Measurements from ENCODE around the gene SIX5.
"Not testable (repeated sequence)": the region's sequence is repeated elsewhere in the genome, so short reads cannot be mapped to it uniquely, and the experiment has no call there.

SIX5 gene

DNA sequence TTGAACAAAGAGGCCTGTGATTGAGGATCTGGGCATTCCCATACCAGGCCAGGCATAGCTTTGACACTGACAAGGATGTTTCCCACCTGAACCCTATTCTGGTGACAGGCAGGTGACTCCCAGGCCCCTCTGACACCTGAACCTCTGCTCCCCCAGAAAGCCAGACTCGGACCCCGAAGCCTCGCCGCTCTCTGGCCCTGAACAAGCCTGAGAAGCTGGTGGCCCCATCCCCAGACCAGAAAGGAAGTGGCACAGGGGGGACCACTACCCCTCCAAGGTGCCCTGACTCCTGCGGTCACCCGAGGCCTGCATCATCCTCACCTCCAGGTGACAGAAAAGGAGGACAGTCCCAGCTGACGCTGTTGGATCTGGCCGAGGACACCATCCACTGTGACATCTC lies 14.7 kb downstream of the SIX5 start:
- no peak for DNase-seq (ENCODE audit: low read depth)

DNA sequence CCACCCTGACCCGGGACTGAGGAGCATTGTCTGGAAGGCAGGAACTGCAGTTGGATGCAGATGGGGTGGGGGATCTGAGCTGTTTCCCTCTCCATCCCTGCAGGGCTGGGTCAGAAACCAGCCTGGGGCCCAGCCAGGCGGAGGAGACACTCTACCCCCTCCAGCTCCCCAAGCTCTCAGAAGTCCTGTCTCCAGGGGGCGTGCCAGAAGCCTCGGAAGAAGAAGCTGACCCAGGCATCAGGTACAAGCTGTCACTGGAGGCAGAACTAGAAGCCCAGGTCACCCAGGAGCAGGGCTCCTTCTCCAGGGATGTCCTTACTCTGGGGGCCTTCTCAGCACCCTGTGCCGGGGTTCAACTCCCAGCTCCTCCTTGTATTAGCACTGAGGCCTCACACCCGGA lies 15.5 kb downstream of the SIX5 start:
- DNase-seq (ENCODE audit: low read depth) = no peak

DNA sequence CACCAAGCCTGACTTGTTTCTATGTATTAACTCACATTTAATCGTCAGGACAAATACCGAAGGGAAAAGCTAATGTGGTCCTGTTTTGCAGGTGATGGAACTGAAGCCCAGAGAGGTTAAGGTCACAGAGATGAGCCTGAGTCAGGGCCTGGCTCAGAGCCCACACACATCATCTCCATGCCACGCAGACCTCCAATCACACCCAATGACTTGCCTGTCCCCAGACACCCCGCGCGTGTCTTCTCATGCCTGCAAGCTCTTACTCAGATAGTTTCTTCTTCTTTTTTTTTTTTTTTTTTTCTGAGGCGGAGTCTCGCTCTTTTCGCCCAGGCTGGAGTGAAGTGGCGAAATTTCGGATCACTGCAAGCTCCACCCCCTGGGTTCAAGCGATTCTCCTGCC lies 16.4 kb downstream of the SIX5 start:
- DNase-seq (ENCODE audit: low read depth) = no peak

DNA sequence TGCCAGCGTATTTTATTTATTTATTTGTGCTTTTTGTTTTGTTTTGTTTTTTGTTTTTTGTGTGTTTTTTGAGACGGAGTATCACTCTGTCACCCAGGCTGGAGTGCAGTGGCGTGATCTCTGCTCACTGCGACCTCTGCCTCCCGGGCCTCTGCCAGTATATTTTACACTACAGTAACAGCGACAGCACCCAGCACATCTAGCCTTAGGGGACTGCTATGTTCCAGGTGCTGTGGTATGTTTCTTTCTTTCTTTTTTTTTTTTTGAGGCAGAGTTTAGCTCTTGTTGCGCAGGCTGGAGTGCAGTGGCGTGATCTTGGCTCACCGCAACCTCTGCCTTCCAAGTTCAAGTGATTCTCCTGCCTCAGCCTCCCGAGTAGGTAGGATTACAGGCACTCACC lies 17.6 kb downstream of the SIX5 start:
- not testable (repeated sequence) for DNase-seq (ENCODE audit: low read depth)

DNA sequence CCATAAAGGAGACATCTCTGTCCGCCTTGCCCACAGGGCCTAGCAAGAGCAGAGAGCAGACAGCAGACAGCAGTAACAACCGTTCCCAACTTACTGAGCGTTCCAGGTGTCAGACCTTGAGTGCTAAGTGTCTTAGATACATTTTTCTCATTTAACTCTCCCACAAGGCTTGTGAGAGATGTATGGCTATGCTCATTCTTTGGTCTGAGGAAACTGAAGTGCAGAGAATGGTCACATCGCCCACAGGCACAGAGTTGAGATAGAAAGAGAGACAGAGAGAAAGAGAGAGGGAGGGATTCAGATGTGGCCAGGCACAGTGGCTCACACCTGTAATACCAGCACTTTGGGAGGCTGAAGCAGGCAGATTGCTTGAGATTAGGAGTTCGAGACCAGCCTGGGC lies 21.5 kb downstream of the SIX5 start:
- no peak for DNase-seq (ENCODE audit: low read depth)

DNA sequence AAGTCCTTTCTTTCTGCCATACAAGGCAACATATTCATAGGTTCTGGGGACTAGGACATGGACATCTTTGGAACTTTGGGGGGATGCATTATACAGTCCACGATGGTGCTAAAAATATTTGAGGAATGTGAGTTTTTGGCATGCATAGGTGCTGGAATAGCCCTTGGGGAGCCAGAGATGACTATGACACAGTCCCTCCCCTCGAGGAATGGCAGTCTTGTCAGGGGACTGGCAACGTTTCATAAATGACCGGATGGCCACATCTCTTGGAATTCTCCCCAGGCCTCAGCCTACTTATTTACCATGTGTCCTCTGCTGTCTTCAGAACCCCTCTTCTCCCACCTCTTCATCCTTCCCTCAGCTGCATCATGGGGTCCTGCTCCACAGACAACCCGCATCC lies 22.2 kb downstream of the SIX5 start:
- DNase-seq (ENCODE audit: low read depth) = no peak

DNA sequence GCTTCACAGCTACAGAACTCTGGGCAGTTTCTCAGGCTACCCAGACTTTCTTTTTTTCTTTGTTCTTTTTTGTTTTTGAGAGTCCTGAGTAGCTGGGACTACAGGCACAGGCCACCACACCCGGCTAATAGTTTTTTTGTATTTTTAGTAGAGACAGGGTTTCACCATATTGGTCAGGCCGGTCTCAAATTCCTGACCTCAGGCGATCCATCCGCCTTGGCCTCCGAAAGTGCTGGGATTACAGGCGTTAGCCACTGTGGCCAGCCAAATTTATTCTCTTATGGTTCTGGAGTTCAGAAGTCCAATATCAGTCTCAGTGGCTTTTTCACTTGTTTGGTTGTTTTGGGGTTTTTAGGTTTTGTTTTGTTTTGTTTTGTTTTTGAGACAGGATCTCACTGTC lies 23.4 kb downstream of the SIX5 start:
- DNase-seq (ENCODE audit: low read depth) = no peak

DNA sequence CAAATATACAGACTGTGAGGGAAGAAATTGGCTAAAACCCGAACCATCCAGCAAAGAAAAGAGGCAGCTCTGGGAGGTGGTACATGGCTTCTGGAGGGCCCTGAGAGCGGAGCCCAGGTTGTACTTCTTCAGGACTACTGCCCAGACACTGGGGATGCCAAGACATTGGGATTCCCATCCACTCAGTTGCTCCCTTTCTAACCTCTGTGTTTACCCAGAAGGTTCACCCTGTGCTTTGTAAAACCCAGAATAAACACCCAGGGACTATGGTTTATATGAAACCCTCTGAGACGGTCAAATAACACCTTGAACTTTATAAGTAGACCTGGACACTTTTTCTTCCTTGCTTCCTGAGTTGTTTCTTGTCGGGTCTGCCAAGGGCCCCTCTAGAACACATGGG lies 26.1 kb downstream of the SIX5 start:
- DNase-seq (ENCODE audit: low read depth) = no peak

DNA sequence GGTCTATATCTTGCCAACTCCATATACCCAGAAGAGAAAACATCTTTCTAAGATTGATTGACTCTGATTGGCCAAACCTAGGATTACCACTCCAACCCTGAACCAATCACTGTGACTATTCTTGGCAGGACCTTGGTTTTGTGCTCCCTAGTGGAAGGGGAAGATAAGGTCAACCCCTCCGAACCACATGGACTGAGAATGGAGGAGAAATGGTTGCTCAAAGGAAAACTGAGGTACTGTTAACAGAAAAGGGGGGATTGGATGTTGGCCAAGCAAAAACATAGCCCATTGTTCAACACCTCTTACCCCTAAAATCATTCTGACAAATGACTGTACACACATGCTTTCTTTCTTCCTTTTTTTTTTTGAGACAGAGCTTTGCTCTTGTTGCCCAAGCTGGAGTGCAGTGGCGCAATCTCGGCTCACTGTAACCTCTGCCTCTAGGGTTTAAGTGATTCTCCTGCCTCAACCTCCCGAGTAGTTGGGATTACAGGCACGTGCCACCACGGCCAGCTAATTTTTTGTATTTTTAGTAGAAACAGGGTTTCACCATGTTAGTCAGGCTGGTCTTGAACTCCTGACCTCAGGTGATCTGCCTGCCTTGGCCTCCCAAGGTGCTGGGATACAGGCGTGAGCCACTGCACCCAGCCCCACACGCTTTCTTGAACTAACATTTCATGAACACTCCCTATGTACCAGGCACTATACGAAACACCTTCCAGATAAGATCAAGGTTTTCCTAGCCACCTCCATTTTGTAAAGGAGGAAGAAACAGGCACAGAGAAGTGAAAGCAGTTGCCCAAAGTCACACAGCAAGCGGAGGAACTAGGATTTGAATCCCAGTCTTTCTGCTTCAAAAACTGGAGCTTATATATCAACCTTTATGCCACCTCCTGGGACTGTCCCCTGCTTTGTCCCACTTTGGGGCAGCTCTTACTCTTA lies 29.3 kb downstream of the SIX5 start:
- no peak for DNase-seq (ENCODE audit: low read depth)

DNA sequence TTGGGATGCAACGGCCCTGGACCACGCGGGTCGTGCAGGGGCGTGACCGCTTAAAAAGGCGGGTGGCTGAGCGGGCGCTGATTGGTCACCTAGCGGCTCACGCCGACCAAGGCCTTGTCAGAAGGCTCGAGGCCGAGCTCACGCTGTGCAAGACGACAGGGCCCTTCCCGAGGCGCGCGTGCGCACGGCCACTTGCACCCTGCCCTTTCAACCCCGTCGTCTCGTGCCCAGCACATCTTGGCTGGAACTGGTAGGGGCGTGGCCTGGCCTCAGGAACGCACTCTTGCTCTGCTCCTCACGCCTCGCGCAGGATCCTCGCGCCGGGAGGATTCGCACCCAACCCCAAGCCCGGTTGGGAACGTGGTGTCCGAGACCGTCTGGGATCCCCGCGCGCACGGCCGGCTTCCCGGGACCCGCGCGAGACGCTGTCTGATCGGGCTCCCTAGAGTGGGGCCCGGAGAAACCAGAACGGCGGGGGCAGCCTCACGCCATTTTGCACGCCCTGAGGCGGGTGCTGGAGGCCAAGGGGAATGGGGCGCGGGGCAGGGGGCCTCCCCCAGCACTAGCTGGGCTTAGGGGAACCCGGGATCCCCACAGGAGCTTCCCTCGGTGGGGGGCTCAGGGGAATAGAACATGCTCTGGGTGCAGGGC lies 35.8 kb downstream of the SIX5 start, which contains the start of gene MEIOSIN:
MEIOSIN (plus strand) TSS at position 280 of the 651 bp plus-strand sequence. CDS start 1,938 bp downstream, outside the sequence.
- DNase-seq (ENCODE audit: low read depth) = no peak

DNA sequence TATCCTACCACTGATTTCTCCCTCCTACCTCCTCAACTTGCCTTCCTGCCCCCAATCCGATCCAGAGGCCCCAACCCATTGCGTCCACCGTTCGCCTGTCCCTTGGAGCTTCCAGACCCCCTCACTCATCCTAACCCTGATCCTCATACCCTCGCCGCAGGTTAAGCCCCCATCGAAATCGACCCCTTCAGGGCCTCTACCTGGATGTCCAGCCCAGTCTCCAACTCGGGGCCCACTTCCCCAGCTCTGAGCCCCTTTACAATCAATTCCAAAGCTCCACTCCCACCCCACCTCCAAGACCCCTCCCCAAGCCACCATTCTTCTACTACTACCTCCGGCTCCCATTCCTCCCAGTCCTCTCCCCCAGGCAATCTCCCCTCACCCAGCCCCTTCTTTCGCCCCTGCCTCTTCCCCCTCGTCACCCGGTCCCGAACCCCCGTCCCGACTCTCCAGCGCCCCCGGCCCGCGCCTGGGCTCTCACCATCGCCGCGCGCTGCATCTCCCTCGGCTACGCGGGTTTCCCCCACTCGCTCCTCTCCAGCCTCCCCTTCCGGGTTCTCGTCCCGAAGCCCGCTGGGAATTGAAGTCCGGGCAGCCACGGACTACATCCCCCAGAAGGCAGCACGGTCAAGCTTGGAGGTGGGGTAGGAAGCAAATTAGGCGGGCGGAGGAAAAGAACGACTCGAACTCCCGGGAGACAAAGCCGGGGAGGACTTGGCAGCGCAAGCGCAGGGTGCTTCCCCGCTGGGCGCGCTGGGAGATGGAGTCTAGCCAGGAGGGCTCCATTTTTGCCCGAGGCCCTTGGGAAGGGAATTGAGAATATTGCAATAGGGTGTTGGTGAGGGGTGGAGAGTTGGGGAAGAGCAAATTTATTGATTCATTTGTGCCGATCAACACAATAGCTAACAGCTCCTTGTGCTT lies 38.4 kb downstream of the SIX5 start, which contains the start of gene FBXO46:
FBXO46 (minus strand) TSS at position 529 of the 921 bp plus-strand sequence. CDS start 17,401 bp downstream, outside the sequence.
- peak; percentile 93 for DNase-seq (ENCODE audit: low read depth)

DNA sequence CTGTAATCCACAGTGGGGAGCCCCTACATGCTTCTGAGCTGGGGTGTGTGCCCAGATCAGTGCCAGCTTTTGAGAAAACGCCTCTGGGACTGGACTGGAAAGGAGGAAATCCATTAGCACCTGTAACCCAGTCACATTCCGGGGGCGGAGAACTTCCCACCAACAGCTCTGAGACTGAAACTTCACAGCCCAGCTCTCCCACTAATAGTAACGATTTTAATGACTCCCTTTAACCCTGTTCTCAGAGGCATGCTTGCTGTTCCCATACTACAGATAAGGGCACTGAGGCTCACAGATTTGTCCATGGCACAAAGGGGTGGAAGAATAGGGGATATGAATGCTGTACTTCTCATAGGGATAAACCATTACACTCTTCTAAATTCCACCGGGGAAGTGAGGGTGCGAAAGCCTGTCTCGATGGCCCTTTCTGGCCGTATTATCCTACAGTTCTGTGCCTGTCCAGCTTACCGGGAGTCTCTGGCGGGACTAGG lies 39.2 kb downstream of the SIX5 start:
- DNase-seq (ENCODE audit: low read depth) = no peak

DNA sequence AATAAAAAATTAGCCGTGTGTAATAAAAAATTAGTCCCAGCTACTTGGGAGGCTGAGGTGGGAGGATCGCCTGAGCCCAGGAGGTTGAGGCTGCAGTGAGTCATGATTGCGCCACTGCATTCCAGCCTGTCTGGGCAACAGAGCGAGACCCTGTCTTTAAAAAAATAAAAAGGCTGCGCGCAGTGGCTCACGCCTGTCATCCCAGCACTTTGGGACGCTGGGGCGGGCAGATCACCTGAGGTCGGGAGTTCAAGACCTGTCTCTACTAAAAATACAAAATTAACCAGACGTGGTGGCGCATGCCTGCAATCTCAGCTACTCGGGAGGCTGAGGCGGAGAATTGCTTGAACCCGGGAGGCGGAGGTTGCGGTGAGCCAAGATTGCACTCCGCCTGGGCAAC lies 40.4 kb downstream of the SIX5 start:
- DNase-seq (ENCODE audit: low read depth) = not testable (repeated sequence)

DNA sequence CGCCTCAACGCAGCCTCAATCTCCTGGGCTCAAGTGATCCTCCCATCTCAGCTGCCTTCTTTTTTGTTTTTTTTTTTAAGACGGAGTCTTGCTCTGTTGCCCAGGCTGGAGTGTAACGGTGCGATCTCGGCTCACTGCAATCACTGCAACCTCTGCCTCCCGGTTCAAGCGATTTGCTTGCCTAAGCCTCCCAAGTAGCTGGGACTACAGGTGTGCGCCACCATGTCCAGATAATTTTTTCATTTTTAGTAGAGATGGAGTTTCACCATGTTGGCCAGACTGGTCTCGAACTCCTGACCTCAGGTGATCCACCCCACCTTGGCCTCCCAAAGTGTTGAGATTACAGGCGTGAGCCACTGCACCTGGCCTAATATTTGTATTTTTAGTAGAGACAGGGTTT lies 49.0 kb downstream of the SIX5 start:
- DNase-seq (ENCODE audit: low read depth) = not testable (repeated sequence)

DNA sequence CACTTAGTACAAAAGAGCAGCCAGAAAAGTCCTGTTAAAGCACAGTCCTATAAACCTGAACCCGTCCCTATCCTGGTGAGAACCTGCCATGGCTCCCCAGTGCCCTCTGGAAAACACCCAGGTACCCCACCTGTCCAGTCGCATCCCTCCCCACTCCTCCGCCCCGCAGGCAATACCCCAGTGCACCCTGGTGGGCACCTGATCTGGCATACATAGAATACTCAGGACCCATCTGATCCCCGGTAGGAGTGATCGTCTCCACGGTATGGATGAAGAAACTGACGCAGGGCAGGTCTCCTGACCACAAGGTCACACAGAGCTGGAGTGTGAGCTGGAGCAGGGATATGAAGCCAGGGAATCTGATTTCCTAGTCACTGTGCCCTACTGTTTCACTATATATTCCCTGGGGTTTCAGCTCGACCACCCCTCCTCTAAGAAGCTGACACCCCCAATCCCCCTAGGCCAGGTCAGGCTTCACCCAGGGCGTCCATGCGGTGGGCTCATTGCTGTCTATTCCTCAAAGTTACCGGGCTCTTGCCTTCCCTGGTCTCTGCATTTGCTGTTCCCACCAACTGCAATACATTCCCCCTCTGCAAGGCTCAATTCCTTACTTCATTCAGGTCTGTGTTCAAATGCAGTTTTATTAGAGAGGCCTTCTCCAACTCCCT lies 50.9 kb downstream of the SIX5 start:
- DNase-seq (ENCODE audit: low read depth) = no peak

DNA sequence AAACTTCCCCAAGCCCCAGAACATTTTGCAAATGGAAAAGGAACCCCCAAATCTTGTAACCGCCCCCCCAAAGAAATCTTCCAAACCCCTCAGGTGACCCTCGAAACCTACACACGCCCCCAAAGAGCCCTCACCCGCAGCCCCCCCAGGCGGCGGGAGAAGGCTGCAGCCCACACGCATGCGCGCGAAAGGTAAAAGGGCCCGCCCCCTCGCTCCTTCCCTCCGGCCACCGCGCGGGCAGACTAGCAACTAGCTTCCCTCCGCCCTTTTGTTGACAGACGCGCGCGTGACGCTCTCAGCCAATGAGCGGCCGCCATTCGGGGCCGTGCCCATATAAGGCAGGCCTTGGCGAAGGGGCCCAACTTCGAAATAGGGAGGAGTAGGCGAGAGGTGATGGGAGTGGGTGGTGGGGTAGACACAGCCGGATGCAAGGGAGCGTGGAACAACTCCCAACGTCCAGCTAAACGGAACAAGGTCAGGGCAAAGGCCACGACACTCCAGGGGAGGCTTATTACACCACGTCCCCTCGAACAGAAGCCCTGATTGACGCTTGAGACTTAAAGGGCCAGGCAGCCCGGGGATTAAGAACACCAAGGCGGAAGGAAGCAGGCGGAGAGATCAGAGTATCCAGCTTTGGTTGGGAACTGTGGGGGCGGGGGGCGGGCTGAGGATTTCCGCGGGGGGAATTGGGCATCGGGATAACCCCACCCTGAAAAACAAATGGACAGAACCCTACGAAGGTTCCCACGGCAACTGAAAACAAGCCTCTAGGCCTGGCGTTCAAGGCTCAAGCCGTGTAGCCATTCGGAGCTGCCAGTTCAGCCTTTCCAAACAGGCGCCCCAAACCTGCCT lies 51.7 kb downstream of the SIX5 start:
- DNase-seq (ENCODE audit: low read depth) = peak; percentile 87

DNA sequence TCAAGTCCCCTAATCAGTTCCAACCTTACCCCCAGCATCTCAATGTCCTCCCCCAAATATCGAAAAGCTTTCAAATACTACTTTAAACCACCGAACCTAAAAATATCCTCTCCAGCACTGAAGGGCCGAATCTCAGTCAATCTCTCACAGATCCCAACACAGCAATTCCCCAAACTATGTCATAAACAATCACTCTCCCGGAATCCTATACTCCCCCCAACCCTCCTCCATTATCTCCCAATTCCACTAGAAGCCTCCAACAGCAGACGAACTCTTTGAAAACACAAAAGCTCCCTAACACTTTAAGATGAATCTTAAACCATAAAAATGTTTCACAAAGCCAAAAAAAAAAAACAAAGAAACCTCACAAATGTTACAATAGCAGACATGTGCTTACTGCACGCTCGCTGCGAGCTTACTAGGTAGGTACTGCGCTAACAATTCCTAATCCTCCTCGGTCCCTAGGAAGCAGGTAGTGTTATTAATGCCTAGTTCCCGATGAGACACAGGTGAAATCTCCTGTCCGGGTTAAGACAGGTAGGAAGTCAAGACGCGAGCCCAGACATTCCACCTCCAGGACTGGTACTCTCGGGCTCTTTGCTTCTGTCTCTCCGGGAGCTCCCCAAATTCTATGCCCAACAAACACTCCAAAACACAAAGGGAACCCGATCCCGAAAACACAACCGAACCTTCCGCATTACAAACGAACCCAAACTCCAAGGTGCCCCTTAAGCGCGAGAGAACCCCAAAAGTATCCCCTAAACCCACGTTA lies 52.5 kb downstream of the SIX5 start:
- no peak for DNase-seq (ENCODE audit: low read depth)

DNA sequence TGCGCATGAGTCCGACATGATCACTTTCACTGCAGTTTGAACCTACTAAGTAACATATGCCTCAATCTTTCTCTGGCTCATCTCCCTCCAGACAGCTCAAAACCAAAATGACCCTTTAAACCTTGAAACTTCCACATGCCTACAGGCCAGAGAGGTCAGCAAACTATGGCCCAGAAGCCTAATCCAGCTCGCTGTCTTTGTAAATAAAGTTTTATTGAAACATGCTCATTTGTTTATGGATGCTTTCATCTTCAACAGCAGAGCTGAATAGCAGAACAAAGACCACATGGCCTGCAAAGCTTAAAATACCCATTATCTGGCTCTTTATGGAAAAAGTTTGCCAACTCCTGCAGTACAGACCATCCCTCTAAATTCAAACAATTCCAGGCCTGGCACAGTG lies 53.9 kb downstream of the SIX5 start:
- DNase-seq (ENCODE audit: low read depth) = no peak

Measured in HS-5 (cell line).